ENCODE data around the gene KCTD6. TPM values are rescaled to one million over a fixed set of nuclear protein-coding genes. Genes with fewer than 3 reads are reported as not detected.

Gene KCTD6
- total and polyA plus RNA-seq, 2 of the 8 experiments (the other 6 are each of a cell fraction or from before 2014, with no cell fraction given), result 17.4 to 21.4 TPM

GRCh38 chr3:58529516-58530353 is 37.8 kb downstream of the KCTD6 start (continued):
- no peak for TF ChIP-seq USF2 (IDR thresholded peaks at IDR 0.05; ENCODE audit: low read length)
- TF ChIP-seq RAD21 (IDR thresholded peaks at IDR 0.05 in 1 of 2, conservative IDR thresholded peaks at IDR 0.05 in 1 of 2; ENCODE audit: low read depth in 2 of 2, low read length in 2 of 2), result peak; percentile 83 to 87
- TF ChIP-seq GTF2F1 (IDR thresholded peaks at IDR 0.05; ENCODE audit: borderline replicate concordance, low read depth, low read length), result no peak
- no peak for TF ChIP-seq MAX (IDR thresholded peaks at IDR 0.05)
- peak; percentile 91 to 97 (median 92) for TF ChIP-seq CTCF (IDR thresholded peaks at IDR 0.05; ENCODE audit: control extremely low read depth in 1 of 3, insufficient read depth in 1 of 3, low read depth in 1 of 3, low read length in 3 of 3)
- TF ChIP-seq BCL11A (IDR thresholded peaks at IDR 0.05; ENCODE audit: low read depth in 2 of 2, low read length in 2 of 2), result no peak
- no peak for TF ChIP-seq BACH1 (IDR thresholded peaks at IDR 0.05; ENCODE audit: low read length)
- no peak for TF ChIP-seq CHD1 (IDR thresholded peaks at IDR 0.05; ENCODE audit: low read depth, low read length)
- no peak for TF ChIP-seq HDAC6 (IDR thresholded peaks at IDR 0.05; ENCODE audit: low read depth, low read length)
